ENCODE data around the gene EPG5. TPM values are rescaled to one million over a fixed set of nuclear protein-coding genes. Genes with fewer than 3 reads are reported as not detected.
"Not testable (repeated sequence)": the region's sequence is repeated elsewhere in the genome, so short reads cannot be mapped to it uniquely, and the experiment has no call there.

Gene EPG5
- total RNA-seq, 2 experiments from 2014 or later, result 22.7 to 24.5 TPM

DNA sequence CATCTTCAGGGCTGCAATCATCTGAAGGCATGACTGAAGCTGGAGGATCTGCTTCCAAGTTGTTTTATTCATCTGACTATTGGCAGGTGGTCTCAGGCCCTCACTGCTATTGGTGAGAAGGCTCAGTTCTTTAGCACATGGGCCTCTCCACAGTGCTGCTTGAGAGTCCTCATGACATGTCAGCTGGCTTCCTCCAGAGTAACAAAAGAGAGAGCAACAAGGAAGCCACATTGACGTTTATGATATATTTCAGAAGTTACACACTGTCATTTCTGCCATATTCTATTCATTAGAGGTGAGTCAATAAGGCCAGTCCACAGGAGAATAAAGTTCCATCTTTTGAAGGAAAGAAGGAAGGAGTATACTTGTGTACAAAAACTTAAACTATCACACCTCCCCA is 149.6 kb downstream of the EPG5 start:
- peaks cover 6% of the 10 kb centered on the region for H3K4me1 Mint-ChIP-seq
- peaks cover 9% of the 10 kb centered on the region for H3K27me3 Mint-ChIP-seq
- H3K9me3 Mint-ChIP-seq (ENCODE audit: low read depth), result peaks cover 5% of the 10 kb centered on the region
- no peak overlapping the region for H3K27ac Mint-ChIP-seq
- DNase-seq (no peak), ATAC-seq (peak; percentile 47)
- CTCF ChIA-PET, result no interaction called here
- H3K36me3 Mint-ChIP-seq, result no peaks in the 10 kb centered on the region
- no peak overlapping the region for H3K4me3 Mint-ChIP-seq

DNA sequence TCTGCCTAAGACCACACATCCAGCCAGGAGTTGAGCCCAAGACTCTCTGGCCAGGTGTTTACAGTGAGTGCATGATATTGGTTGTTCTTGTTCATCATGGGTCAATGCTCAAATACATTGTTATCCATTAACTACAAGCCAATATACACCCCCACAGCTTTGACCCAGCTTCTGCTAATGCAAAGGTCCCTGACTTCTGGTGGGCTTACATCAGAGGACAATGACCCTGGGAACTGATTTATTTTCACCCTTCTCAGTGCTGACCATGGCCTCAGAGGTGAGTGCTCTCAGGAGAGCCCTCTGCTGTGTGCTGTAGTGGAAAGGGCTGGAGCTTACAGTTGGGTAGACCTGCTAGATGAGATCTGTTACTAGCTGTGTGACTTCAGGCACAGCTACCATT is 152.4 kb downstream of the EPG5 start:
- H3K36me3 Mint-ChIP-seq; H3K4me3 Mint-ChIP-seq; H3K9me3 Mint-ChIP-seq (ENCODE audit: low read depth); H3K4me1 Mint-ChIP-seq; ATAC-seq; DNase-seq; H3K27me3 Mint-ChIP-seq; H3K27ac Mint-ChIP-seq; CTCF ChIA-PET: not testable (repeated sequence)

- not testable (repeated sequence) for H3K27ac Mint-ChIP-seq; H3K4me3 Mint-ChIP-seq; ATAC-seq; H3K36me3 Mint-ChIP-seq; H3K9me3 Mint-ChIP-seq (ENCODE audit: low read depth); H3K4me1 Mint-ChIP-seq; H3K27me3 Mint-ChIP-seq; DNase-seq
- CTCF ChIA-PET, result interaction anchor here (0.9 to 2.6 kb wide), 8 partner anchors 36 to 144 kb away, joined by 3 to 8 read pairs (median 3); partner anchors contain the start of gene SLC14A1
These were observed 160.0 kb downstream of the EPG5 start for GRCh38 chr18:45807144-45807543.

- Mint-ChIP-seq H3K9me3 (ENCODE audit: low read depth) (peaks cover 6% of the 10 kb centered on the region), H3K27ac (no peak overlapping the region), H3K4me3 (no peak overlapping the region), H3K4me1 (peaks cover 2% of the 10 kb centered on the region), H3K27me3 (no peaks in the 10 kb centered on the region), H3K36me3 (peaks cover 3% of the 10 kb centered on the region)
- ATAC-seq (no peak), DNase-seq (no peak)
- CTCF ChIA-PET, result interaction anchor here (1.2 to 2.6 kb wide), 4 partner anchors 78 to 140 kb away, joined by 3 to 8 read pairs (median 3); partner anchors contain the start of gene SLC14A1
These were observed 160.9 kb downstream of the EPG5 start for GRCh38 chr18:45806226-45806625.

GRCh38 chr18:45805551-45805950 is 161.6 kb downstream of the EPG5 start:
- peaks cover 2% of the 10 kb centered on the region for H3K4me1 Mint-ChIP-seq
- ATAC-seq, result no peak
- peaks cover 3% of the 10 kb centered on the region for H3K36me3 Mint-ChIP-seq
- H3K4me3 Mint-ChIP-seq, result no peak overlapping the region
- CTCF ChIA-PET, result interaction anchor here (2.6 kb wide), 1 partner anchor 139 kb away, joined by 8 read pairs; no protein-coding TSS in a partner anchor
- H3K27me3 Mint-ChIP-seq, result no peaks in the 10 kb centered on the region
- peaks cover 8% of the 10 kb centered on the region for H3K9me3 Mint-ChIP-seq (ENCODE audit: low read depth)
- no peak overlapping the region for H3K27ac Mint-ChIP-seq
- DNase-seq, result no peak

GRCh38 chr18:45802814-45803492 is 164.2 kb downstream of the EPG5 start:
- DNase-seq, result no peak
- no peak for ATAC-seq
- CTCF ChIA-PET, result no interaction called here
- H3K4me3 Mint-ChIP-seq, result no peak overlapping the region
- no peaks in the 10 kb centered on the region for H3K36me3 Mint-ChIP-seq
- no peaks in the 10 kb centered on the region for H3K4me1 Mint-ChIP-seq
- H3K9me3 Mint-ChIP-seq (ENCODE audit: low read depth), result peaks cover 9% of the 10 kb centered on the region
- no peak overlapping the region for H3K27ac Mint-ChIP-seq
- H3K27me3 Mint-ChIP-seq, result no peaks in the 10 kb centered on the region

DNA sequence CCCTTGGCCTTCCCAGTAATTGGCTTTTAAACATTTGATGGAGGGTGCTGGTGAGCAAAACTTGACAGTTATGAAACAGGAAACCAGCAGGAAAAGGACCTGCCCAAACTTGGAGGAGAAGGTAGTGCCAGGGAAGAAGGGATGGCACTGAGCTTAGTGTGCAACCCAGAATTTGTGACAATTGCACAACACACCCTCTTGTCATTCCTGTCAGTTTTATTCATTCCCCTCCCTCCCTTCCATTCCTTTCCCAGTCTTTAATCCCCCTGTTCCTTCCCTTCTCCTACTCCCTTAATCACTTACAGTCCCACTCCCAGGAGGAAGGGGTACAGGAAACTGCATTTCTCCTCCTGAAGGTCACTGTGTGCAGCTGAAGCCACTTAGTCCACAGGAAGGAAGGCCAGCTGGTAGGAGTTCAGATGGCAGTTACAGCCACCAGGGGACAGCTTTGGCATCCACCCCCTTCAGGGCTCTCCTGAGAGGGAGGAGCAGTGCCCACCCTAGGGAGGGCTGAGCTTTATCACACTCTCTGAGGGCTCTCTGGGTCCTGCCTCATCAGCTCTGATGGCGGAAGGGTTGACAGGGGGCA is 165.6 kb downstream of the EPG5 start:
- Mint-ChIP-seq H3K27ac (no peak overlapping the region), H3K4me3 (no peak overlapping the region), H3K4me1 (no peaks in the 10 kb centered on the region), H3K9me3 (ENCODE audit: low read depth) (peaks cover 9% of the 10 kb centered on the region), H3K36me3 (no peaks in the 10 kb centered on the region), H3K27me3 (no peaks in the 10 kb centered on the region)
- no peak for ATAC-seq
- no peak for DNase-seq
- CTCF ChIA-PET, result no interaction called here

Other genes starting within 250 kb of the EPG5 start
- 10 to 100 TPM in 1 of 2 experiments, 1 to 10 TPM in 1; 6.8 to 14.8 TPM for gene SLC14A1, start 243.1 kb downstream of the EPG5 start, total RNA-seq
- gene SIGLEC15, start 141.7 kb downstream of the EPG5 start, total RNA-seq, result not detected
- 10 to 100 TPM in 1 of 2 experiments, 1 to 10 TPM in 1; 4.1 to 16.1 TPM for gene PSTPIP2, start 104.9 kb upstream of the EPG5 start, total RNA-seq
- 100 to 1,000 TPM; 341 to 485 TPM for gene ATP5F1A, start 131.0 kb upstream of the EPG5 start, total RNA-seq
- 10 to 100 TPM; 57.4 to 59.2 TPM for gene HAUS1, start 137.1 kb upstream of the EPG5 start, total RNA-seq